Ishikawa (cell line): Measurements from ENCODE around the gene OSTM1.

Experiments used
- CEBPB ChIP-seq: IDR thresholded peaks from 2 replicates; pipeline ENCODE4 v1.6.1; 2012
- CREB1 ChIP-seq: IDR thresholded peaks from 2 replicates; pipeline ENCODE4 v1.6.1; 2012; ENCODE audit warnings: low read depth
- EGR1 ChIP-seq: IDR thresholded peaks from 2 replicates; pipeline ENCODE4 v1.6.1; 2012
- EP300 ChIP-seq: IDR thresholded peaks from 2 replicates; pipeline ENCODE4 v1.6.1; 2012; ENCODE audit warnings: borderline replicate concordance
- FOXM1 ChIP-seq: IDR thresholded peaks from 2 replicates; pipeline ENCODE4 v1.6.1; 2012; ENCODE audit warnings: low read depth, borderline replicate concordance
- NFIC ChIP-seq: IDR thresholded peaks from 2 replicates; pipeline ENCODE4 v1.6.1; 2012
- RAD21 ChIP-seq: IDR thresholded peaks from 2 replicates; pipeline ENCODE4 v1.6.1; 2012; ENCODE audit warnings: low read depth
- REST ChIP-seq: IDR thresholded peaks from 2 replicates; pipeline ENCODE4 v1.6.1; 2012; ENCODE audit warnings: low read depth, mild to moderate bottlenecking
- TAF1 ChIP-seq: IDR thresholded peaks from 2 replicates; pipeline ENCODE4 v1.6.1; 2012; ENCODE audit warnings: low read depth, mild to moderate bottlenecking
- TCF12 ChIP-seq: IDR thresholded peaks from 2 replicates; pipeline ENCODE4 v1.6.1; 2012; ENCODE audit warnings: low read depth
- TEAD4 ChIP-seq: IDR thresholded peaks from 2 replicates; pipeline ENCODE4 v1.6.1; 2012
- USF1 ChIP-seq: IDR thresholded peaks from 2 replicates; pipeline ENCODE4 v1.6.1; 2012
- YY1 ChIP-seq: IDR thresholded peaks from 2 replicates; pipeline ENCODE4 v1.6.1; 2012; ENCODE audit warnings: low read depth
- ZBTB7A ChIP-seq: IDR thresholded peaks from 2 replicates; pipeline ENCODE4 v1.6.1; 2012; ENCODE audit warnings: low read depth

The OSTM1 gene

GRCh38 chr6:108004861-108005260 is 69.7 kb downstream of the OSTM1 start:
- no peak for TF ChIP-seq RAD21
- no peak for TF ChIP-seq CEBPB

GRCh38 chr6:108002365-108003221 is 71.9 kb downstream of the OSTM1 start:
- TF ChIP-seq USF1 (peak; percentile 37; the same call in 1 of the 2 replicates), ZBTB7A (no peak)

GRCh38 chr6:108001696-108002231 is 72.8 kb downstream of the OSTM1 start:
- no peak for TF ChIP-seq FOXM1
- TF ChIP-seq YY1: no peak
- no peak for TF ChIP-seq CREB1
- TF ChIP-seq RAD21: no peak
- no peak for TF ChIP-seq TEAD4
- no peak for TF ChIP-seq EP300
- no peak for TF ChIP-seq TCF12

- TF ChIP-seq EGR1 (no peak), CREB1 (no peak), REST (no peak), NFIC (no peak), FOXM1 (no peak), USF1 (no peak), YY1 (no peak), TAF1 (no peak), CEBPB (no peak), RAD21 (no peak), TCF12 (no peak), TEAD4 (no peak)
Observed at GRCh38 chr6:107999341-107999740, 75.2 kb downstream of the OSTM1 start.

- no peak for TF ChIP-seq CEBPB
- no peak for TF ChIP-seq USF1
- no peak for TF ChIP-seq NFIC
- no peak for TF ChIP-seq EP300
- TF ChIP-seq REST: no peak
- TF ChIP-seq TAF1: no peak
- TF ChIP-seq YY1: no peak
Observed at GRCh38 chr6:107991772-107992550, 82.6 kb downstream of the OSTM1 start.
